GM23338 (cell line): ENCODE data around the gene ZIC5.

Source experiments
- CREB1 ChIP-seq: fragments of 250-450 bp; sonication (Bioruptor Pico); IDR thresholded peaks from 2 replicates; pipeline ENCODE4 v1.5.0; 2020; ENCODE audit warnings: low read depth, mild to moderate bottlenecking, moderate library complexity
- CTCF ChIP-seq, 2 experiments: fragments of 200-600 bp in 1 of 2; sonication (generic) in 1 of 2; conservative IDR thresholded peaks; 2 replicates each; pipeline versions ENCODE4 v1.5.1 to v1.6.1; 2016 to 2017; ENCODE audit warnings: antibody characterized with exemption in 2 of 2, low read depth in 2 of 2, mild to moderate bottlenecking in 2 of 2, moderate library complexity in 1 of 2
- NANOG ChIP-seq: IDR thresholded peaks from 2 replicates; pipeline ENCODE4 v1.6.1; 2016; ENCODE audit warnings: antibody characterized with exemption, borderline replicate concordance
- POLR2AphosphoS5 ChIP-seq: IDR thresholded peaks from 2 replicates; pipeline ENCODE4 v1.6.1; 2016; ENCODE audit warnings: antibody characterized with exemption, low read depth

- TF ChIP-seq CTCF (conservative IDR thresholded peaks at IDR 0.05; ENCODE audit: low read depth in 2 of 2) (no peak), NANOG (no peak), POLR2AphosphoS5 (no peak), CREB1 (no peak)
These were observed 58.4 kb downstream of the ZIC5 start for GRCh38 chr13:99913167-99913566.
